Measurements from ENCODE around the gene MTAP. TPM values are rescaled to one million over a fixed set of nuclear protein-coding genes. Genes with fewer than 3 reads are reported as not detected.

The MTAP gene
- polyA plus RNA-seq, 4 donors = 38.5 to 50.4 (median 46.1) TPM

GRCh38 chr9:21803649-21804048 lies 1.2 kb downstream of the MTAP start:
- DNase-seq (ENCODE audit: low read depth in 4 of 4, low spot score in 3 of 4) = no peak

DNA sequence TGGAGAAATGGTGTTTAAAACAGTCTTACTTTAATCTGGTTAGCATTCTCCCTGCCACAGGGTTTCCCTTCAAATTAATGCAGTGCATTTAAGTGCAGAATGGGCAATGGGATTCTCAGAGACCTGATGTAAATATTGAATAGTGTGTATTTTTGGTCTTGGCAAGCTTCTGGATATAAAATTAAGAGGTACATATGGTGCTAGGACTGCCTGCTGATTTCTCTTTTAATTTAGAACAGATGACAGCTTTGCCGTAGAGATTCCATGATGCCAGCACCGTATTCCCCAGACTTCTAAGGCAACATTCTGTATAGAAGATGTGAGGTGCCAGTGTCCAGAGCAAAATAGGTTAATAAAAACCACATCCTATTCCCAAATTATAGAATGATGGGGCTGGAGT lies 1.9 kb downstream of the MTAP start:
- no peak for DNase-seq (ENCODE audit: low read depth in 4 of 4, low spot score in 3 of 4)

DNA sequence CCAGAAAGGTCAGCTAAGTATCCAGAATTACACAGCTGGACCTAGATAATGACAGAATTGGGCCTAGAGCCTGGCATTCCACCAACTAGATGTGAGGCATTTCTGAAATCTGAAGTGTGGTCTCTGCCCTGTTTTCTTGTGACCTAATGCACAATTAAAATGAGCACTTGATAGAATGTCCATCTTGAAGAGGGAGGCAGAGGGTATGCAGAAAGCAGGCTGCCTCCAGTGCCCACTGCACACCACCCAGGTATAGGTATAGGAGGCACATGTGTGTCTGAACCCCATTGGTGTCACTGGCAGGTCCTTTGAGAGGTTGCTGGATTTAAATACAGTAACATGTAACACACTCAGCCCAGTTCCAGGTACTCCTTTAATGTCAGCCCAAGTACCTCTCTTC lies 2.4 kb downstream of the MTAP start:
- DNase-seq (ENCODE audit: low read depth in 4 of 4, low spot score in 3 of 4) = no peak

- no peak for DNase-seq (ENCODE audit: low read depth in 4 of 4, low spot score in 3 of 4)
Observed at GRCh38 chr9:21806644-21807043, 4.2 kb downstream of the MTAP start.

GRCh38 chr9:21810388-21810787 lies 8.0 kb downstream of the MTAP start:
- DNase-seq (ENCODE audit: low read depth in 4 of 4, low spot score in 3 of 4) = no peak

DNA sequence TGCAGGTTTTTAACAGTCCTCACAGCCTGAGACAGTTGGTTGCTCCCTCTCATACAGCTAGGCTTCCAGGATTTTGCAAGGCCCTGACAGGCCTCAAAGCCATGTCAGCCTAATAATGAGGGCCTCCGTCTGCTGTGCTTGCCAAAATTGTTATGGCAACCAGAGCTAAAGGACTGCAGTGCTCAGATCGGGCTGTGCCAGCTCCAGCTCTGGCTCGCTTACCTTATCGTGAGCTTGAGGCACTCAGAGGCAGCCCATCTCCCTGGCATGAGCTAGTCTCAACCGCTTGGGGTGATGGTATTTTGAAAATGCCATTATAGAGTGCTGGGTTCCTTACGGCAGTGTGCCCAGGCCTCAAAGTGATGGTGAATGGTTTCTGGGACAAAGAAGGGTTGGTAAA lies 8.4 kb downstream of the MTAP start:
- DNase-seq (ENCODE audit: low read depth in 4 of 4, low spot score in 3 of 4) = no peak

GRCh38 chr9:21811914-21812313 lies 9.5 kb downstream of the MTAP start:
- no peak for DNase-seq (ENCODE audit: low read depth in 4 of 4, low spot score in 3 of 4)

DNA sequence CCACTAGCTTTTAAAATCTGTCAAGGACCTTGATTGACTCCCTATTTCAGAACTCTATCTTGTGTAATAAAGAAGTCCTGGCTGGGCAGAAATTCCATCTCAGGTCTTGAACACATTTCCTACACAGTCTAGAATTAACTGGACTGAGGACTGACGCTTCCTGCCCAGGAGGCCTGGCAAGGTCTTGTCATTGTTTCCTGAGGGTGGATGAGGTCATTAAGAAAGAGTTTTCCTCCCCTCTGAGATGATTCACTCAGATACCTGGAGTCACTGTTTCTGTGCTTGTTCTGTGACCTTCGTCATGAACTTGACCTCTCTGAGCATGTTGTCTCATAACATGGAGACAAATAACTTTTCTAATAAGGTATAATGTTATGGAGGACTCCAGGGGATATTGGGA lies 10.0 kb downstream of the MTAP start:
- DNase-seq (ENCODE audit: low read depth in 4 of 4, low spot score in 3 of 4) = no peak

GRCh38 chr9:21812946-21813568 lies 10.6 kb downstream of the MTAP start:
- peak in 3 of 4 donors; percentile 23 to 50 (median 32) for DNase-seq (ENCODE audit: low read depth in 4 of 4, low spot score in 3 of 4)

DNA sequence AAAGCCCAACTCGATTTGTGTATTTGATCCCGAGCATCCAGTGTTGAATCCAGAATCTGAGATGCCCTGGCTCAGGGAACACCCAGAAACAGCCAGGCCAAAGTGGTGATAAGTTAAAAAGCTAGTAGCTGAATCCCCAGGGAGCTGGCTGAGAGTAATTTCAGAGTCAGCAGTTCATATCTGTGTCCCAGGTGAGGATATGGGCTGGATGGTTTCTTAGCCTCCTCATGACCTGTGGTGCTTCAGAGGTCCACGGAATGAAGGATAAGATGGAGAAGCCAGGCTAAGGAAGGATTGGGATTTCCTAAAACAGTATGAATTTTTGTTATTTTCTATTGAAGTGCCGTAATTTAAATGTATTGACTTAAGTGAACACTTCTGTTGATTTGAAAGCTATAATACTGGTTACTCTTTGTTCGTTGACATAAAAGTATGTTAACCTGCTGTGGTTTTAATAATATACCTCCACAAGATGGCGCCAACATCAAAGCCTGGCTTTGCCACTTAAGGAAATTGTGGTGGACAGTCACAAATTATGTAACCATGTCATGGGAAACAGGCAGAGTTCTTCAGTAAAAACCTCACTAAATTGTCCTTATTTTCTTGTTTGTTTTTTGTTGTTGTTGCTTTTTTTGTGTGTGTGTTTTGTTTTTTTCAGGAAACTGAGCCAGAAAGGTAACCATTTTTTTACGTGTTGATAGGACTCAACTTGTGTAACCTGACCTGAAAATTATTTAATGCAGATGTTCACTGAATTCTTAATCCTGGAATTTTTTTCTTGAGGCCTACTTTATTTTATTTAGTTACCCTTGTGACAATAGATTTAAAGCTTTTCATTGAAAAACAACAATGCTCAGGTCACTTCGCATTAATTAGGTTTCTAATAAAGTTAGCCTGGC lies 11.4 kb downstream of the MTAP start:
- DNase-seq (ENCODE audit: low read depth in 4 of 4, low spot score in 3 of 4) = peak in 3 of 4 donors; percentile 36 to 41 (median 38)

- no peak for DNase-seq (ENCODE audit: low read depth in 4 of 4, low spot score in 3 of 4)
Observed at GRCh38 chr9:21815643-21816042, 13.2 kb downstream of the MTAP start.

- no peak for DNase-seq (ENCODE audit: low read depth in 4 of 4, low spot score in 3 of 4)
Observed at GRCh38 chr9:21817176-21817575, 14.7 kb downstream of the MTAP start.

GRCh38 chr9:21825637-21826036 lies 23.2 kb downstream of the MTAP start:
- DNase-seq (ENCODE audit: low read depth in 4 of 4, low spot score in 3 of 4) = no peak

- DNase-seq (ENCODE audit: low read depth in 4 of 4, low spot score in 3 of 4) = no peak
Observed at GRCh38 chr9:21828853-21829410, 26.5 kb downstream of the MTAP start.

GRCh38 chr9:21830589-21830988 lies 28.2 kb downstream of the MTAP start:
- DNase-seq (ENCODE audit: low read depth in 4 of 4, low spot score in 3 of 4) = no peak

DNA sequence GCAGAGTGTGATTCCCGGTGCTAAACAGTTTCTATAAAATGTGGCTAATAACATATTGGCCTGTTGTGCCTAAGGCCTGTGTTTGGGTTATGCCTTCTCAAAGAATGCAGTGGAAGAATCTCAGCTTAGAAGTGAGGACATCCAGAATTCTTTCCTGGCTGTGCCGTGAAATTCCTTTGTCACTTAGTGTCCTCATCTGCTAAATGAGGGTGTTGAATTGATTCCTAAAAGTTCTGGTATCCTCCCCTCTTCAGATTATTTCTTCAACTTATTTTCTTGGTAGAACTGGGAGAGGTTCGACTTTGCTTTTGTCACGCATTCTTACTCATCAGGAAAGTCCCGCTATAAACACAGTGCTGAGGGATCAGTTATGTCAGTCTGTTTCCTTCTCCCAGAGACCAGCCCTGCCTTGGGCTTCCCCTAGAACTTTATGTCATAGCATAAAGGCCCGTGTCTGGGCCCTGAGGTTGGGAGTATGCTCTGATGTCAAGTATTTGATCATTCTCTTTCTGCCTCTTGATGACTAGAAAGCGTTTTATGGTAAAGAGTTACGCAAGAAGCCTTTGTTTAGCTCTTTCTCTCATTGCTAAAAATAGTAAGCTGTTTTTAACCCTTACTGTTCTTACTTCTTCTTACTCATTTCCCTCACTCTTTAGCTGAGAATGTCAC lies 29.5 kb downstream of the MTAP start:
- no peak for DNase-seq (ENCODE audit: low read depth in 4 of 4, low spot score in 3 of 4)

DNA sequence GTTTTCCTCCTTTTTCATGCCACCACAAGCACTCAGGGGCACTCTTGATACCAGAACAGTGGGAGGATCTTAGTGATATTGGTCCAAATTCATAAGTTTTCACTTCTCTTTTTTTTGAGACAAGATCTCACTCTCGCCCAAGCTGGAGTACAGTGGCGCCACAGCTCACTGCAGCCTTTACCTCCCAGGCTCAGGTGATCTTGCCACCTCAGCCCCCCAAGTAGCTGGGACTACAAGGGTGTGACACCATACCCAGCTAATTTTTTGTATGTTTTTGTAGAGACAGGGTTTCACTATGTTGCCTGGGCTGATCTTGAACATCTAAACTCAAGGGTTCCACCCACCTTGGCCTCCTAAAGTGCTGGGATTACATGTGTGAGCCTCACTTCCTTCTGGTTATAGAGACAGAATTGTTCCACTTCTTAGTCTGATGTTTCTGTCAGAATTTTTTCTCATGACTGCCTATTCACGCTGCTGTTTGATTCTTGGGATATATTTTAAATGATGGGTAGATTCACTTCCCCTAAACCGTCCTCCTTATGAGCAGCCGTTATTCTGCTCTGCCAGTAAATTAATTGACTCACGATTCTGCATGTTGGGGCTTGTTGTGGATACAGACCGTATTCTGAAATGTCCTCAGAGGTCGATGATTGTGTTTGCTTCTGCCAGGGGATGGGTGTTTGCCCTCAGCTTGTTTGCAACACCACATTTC lies 30.8 kb downstream of the MTAP start:
- no peak for DNase-seq (ENCODE audit: low read depth in 4 of 4, low spot score in 3 of 4)

GRCh38 chr9:21835121-21835520 lies 32.7 kb downstream of the MTAP start:
- no peak for DNase-seq (ENCODE audit: low read depth in 4 of 4, low spot score in 3 of 4)

DNA sequence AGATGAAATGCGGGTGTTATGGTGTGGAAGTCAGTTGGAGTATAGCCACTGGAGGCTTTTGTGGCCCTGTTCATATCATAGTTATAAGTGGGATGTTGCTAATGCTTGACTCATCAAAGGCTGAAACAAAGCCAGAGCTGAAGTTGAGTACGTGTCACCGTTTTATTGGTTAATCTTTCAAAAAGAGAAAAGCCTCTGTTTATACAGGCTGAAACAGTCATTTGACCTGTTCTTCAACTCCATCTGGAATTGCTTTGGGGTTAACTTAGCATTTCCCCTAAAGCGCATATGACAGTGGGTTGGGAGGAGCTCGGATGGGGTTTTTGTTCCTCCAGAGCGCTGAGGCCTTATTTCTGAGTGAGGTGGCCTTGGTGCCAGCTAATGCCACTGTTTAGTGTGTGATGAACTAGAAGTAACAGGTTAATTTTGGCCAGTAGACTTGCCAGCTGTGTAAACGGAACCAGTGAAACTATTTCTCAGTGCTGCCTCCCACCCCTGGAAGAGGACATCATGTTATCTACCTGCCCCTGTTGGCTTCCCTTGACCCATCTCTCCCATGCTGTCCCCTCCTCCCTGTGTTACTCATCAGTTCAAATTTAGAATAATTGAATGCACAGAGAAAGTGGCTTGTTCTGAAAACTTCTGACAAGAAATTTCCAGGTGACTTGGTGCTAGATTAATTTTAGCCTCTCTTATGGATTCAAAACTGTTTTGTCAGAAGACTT lies 34.2 kb downstream of the MTAP start:
- no peak for DNase-seq (ENCODE audit: low read depth in 4 of 4, low spot score in 3 of 4)

- DNase-seq (ENCODE audit: low read depth in 4 of 4, low spot score in 3 of 4) = no peak
Observed at GRCh38 chr9:21837501-21837900, 35.1 kb downstream of the MTAP start.

Data from right renal pelvis (tissue), 4 donors.